ENCODE results near the gene HSPG2.

- TF ChIP-seq CTCF (IDR thresholded peaks at IDR 0.05) (no peak), TCF7L2 (IDR thresholded peaks at IDR 0.05; ENCODE audit: low read depth, low read length) (no peak)
Measured at GRCh38 chr1:21775550-21775914, 161.6 kb downstream of the HSPG2 start.

All from Panc1 (cell line).